ENCODE data around the gene GEMIN7. TPM values are rescaled to one million over a fixed set of nuclear protein-coding genes. Genes with fewer than 3 reads are reported as not detected.

Gene GEMIN7
- total and polyA plus RNA-seq, 2 of the 4 experiments (the other 2 are of a cell fraction), result 27.2 to 53.0 TPM

DNA sequence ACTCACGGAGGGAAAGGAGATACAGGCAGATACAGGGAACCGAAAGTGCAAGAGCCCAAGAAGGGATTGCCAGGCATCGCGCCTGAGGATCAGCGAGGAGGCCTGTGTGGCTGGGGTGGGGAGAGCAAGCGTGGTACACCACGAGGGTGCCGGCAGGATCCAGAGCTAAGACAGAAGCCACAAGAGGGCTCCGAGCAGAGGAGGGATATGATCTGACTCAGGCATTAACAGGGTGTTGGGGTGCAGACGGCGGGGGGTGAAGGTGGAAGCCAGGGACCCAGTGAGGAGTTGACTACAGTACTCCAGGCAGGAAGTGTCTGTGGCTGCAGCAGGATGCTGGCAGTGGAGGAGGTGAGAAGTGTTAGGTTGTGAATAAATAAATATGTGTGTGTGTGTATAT is 8.5 kb downstream of the GEMIN7 start:
- H3K27ac ChIP-seq (ENCODE audit: insufficient read depth, low read length), result no peak overlapping the region
- ChIA-PET CTCF (no interaction called here), POLR2A (ENCODE audit: unreplicated experiment) (no interaction called here)
- no peak overlapping the region for H4K5ac ChIP-seq (ENCODE audit: low read depth, low read length)
- no peak for ATAC-seq (ENCODE audit: low read depth)
- no peak overlapping the region for H4K8ac ChIP-seq (ENCODE audit: low read depth in 2 of 2, low read length in 2 of 2)
- no peak for DNase-seq
- no TSS peak for BruUV-seq (replicated peaks)
- H3K79me1 ChIP-seq (ENCODE audit: low read depth in 1 of 2, low read length in 2 of 2), result peaks cover 13 to 45% of the 10 kb centered on the region in 2 experiments
- H4K91ac ChIP-seq (ENCODE audit: insufficient read depth, low read depth, low read length), result no peak overlapping the region
- H3K56ac ChIP-seq (ENCODE audit: extremely low read depth, insufficient read depth, low read length), result no peak overlapping the region
- no peak overlapping the region for H2BK120ac ChIP-seq (ENCODE audit: low read depth, low read length)
- H3K4me3 ChIP-seq (ENCODE audit: insufficient read depth, low read depth, low read length), result no peak overlapping the region
- H2BK20ac ChIP-seq (ENCODE audit: low read depth, low read length), result no peak overlapping the region
- H3K9ac ChIP-seq (ENCODE audit: low read depth, low read length), result no peak overlapping the region
- no peaks in the 10 kb centered on the region for H3K27me3 ChIP-seq (ENCODE audit: control insufficient read depth, insufficient read depth, low read length)
- H3K9me1 ChIP-seq (ENCODE audit: insufficient read depth, low read length), result no peaks in the 10 kb centered on the region
- peaks cover 14% of the 10 kb centered on the region for H3K36me3 ChIP-seq (ENCODE audit: control insufficient read depth, insufficient read depth, low read length)
- no peak overlapping the region for H3K14ac ChIP-seq (replicated peaks; ENCODE audit: low read depth, low read length)
- H3K18ac ChIP-seq (ENCODE audit: low read depth, low read length), result no peak overlapping the region
- intact Hi-C loops (cut with micrococcal nuclease) (no loop called here), dilution Hi-C loops (cut with HindIII; ENCODE audit: low sequenced_read_pairs, unreplicated experiment) (no loop called here), in situ Hi-C loops (cut with MboI; ENCODE audit: low sequenced_read_pairs) (no loop called here)
- H2AFZ ChIP-seq (replicated peaks; ENCODE audit: low read length, poor library complexity), result no peak overlapping the region
- peaks cover 4% of the 10 kb centered on the region; the same call in 1 of the 2 replicates for H3K4me1 ChIP-seq (ENCODE audit: control insufficient read depth, insufficient read depth, low read length)
- no peak overlapping the region for H2AK5ac ChIP-seq (ENCODE audit: low read depth, low read length)
- no peak overlapping the region for H3K23ac ChIP-seq (ENCODE audit: low read depth, low read length)
- peaks cover 7% of the 10 kb centered on the region for H4K20me1 ChIP-seq (ENCODE audit: insufficient read depth, low read length)
- no peak overlapping the region for H3K4me2 ChIP-seq (ENCODE audit: low read depth, low read length)
- H2BK15ac ChIP-seq (ENCODE audit: low read depth, low read length), result no peak overlapping the region
- H3K4ac ChIP-seq (ENCODE audit: low read depth, low read length), result no peak overlapping the region
- no peaks in the 10 kb centered on the region for H3K9me3 ChIP-seq (ENCODE audit: control insufficient read depth, insufficient read depth, low read length)
- H2AK9ac ChIP-seq (replicated peaks; ENCODE audit: low read depth, low read length, poor library complexity), result no peak overlapping the region
- 84% methylated on average over 6 of the region's 11 CpGs; no CpG with 5 or more reads in 1 of the 2 experiments for WGBS, 2 experiments (ENCODE audit: extremely low coverage in 2 of 2, insufficient read length in 1 of 2)
- TF ChIP-seq CHD1 (IDR thresholded peaks at IDR 0.05; ENCODE audit: low read depth, low read length) (no peak), FOS (IDR thresholded peaks at IDR 0.05; ENCODE audit: low read depth, low read length) (no peak), MAZ (IDR thresholded peaks at IDR 0.05; ENCODE audit: borderline replicate concordance, low read depth, low read length) (no peak), CEBPB (IDR thresholded peaks at IDR 0.05; ENCODE audit: low read depth, low read length) (no peak), RCOR1 (IDR thresholded peaks at IDR 0.05; ENCODE audit: insufficient replicate concordance, low read length) (no peak), RFX5 (IDR thresholded peaks at IDR 0.05; ENCODE audit: low read depth, low read length) (no peak), NFE2L2 (IDR thresholded peaks at IDR 0.05; ENCODE audit: low read depth, low read length) (no peak), MXI1 (IDR thresholded peaks at IDR 0.05; ENCODE audit: borderline replicate concordance, low read depth, low read length) (no peak), RAD21 (IDR thresholded peaks at IDR 0.05; ENCODE audit: low read length) (no peak), MAFK (IDR thresholded peaks at IDR 0.05; ENCODE audit: low read depth, low read length) (no peak), SMC3 (IDR thresholded peaks at IDR 0.05; ENCODE audit: low read depth, low read length) (no peak), POLR2A (IDR thresholded peaks at IDR 0.05; ENCODE audit: low read depth, low read length) (no peak), BHLHE40 (IDR thresholded peaks at IDR 0.05; ENCODE audit: low read depth, low read length) (no peak)
- TF ChIP-seq, protein P1, sequence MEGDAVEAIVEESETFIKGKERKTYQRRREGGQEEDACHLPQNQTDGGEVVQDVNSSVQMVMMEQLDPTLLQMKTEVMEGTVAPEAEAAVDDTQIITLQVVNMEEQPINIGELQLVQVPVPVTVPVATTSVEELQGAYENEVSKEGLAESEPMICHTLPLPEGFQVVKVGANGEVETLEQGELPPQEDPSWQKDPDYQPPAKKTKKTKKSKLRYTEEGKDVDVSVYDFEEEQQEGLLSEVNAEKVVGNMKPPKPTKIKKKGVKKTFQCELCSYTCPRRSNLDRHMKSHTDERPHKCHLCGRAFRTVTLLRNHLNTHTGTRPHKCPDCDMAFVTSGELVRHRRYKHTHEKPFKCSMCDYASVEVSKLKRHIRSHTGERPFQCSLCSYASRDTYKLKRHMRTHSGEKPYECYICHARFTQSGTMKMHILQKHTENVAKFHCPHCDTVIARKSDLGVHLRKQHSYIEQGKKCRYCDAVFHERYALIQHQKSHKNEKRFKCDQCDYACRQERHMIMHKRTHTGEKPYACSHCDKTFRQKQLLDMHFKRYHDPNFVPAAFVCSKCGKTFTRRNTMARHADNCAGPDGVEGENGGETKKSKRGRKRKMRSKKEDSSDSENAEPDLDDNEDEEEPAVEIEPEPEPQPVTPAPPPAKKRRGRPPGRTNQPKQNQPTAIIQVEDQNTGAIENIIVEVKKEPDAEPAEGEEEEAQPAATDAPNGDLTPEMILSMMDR (conservative IDR thresholded peaks at IDR 0.05; ENCODE audit: low read depth, low read length), result no peak
- TF ChIP-seq, protein P2, sequence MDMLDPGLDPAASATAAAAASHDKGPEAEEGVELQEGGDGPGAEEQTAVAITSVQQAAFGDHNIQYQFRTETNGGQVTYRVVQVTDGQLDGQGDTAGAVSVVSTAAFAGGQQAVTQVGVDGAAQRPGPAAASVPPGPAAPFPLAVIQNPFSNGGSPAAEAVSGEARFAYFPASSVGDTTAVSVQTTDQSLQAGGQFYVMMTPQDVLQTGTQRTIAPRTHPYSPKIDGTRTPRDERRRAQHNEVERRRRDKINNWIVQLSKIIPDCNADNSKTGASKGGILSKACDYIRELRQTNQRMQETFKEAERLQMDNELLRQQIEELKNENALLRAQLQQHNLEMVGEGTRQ (IDR thresholded peaks at IDR 0.05; ENCODE audit: low read depth, low read length), result no peak
- TF ChIP-seq, protein P3, sequence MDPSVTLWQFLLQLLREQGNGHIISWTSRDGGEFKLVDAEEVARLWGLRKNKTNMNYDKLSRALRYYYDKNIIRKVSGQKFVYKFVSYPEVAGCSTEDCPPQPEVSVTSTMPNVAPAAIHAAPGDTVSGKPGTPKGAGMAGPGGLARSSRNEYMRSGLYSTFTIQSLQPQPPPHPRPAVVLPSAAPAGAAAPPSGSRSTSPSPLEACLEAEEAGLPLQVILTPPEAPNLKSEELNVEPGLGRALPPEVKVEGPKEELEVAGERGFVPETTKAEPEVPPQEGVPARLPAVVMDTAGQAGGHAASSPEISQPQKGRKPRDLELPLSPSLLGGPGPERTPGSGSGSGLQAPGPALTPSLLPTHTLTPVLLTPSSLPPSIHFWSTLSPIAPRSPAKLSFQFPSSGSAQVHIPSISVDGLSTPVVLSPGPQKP (IDR thresholded peaks at IDR 0.05; ENCODE audit: borderline replicate concordance, low read depth, low read length), result no peak
- no peak overlapping the region for H2BK5ac ChIP-seq (ENCODE audit: low read depth, low read length, poor library complexity, severe bottlenecking)
